Measurements from ENCODE around the gene GRXCR1. TPM values are rescaled to one million over a fixed set of nuclear protein-coding genes. Genes with fewer than 3 reads are reported as not detected.

The GRXCR1 gene
- total and polyA plus RNA-seq, 2 of the 4 experiments (the other 2 are of a cell fraction), result not detected

DNA sequence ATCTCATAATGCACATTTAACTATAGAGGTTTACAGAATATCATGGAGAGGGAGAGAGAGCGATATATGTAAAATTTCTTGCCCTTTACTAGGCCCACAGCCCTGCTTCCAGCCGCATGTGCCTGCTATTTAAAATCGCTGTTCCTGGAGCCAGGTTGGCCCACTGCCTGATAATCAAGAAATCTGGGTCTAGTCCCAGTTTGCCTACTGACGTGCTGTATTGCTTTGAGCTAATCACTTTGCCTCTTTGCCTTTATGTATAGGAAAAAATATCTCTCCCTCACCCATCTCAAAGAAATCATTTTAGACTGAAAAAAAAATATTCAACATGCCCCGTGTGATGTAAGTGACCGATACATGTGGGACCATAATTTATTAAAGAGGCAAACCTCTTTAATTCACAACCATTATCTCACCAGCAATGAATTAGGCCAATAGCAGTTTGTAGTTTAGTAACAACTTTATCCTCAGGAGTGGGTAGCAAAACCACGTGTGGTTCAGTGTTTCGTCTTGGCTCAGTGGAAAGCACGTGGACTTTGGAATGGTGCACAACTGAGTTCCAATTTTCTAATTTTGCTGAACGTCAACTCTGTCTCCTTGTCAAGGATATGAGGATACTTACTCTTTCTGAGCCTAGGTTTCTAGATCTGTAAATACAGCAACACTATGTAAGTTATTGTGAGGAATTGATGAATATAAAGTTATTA lies 62.6 kb downstream of the GRXCR1 start:
- Histone ChIP-seq H3K27ac (ENCODE audit: insufficient read depth, low read length) (no peak overlapping the region), H2AFZ (replicated peaks; ENCODE audit: low read length, poor library complexity) (no peak overlapping the region), H3K23ac (ENCODE audit: low read depth, low read length) (no peak overlapping the region), H3K4ac (ENCODE audit: low read depth, low read length) (no peak overlapping the region), H2BK120ac (ENCODE audit: low read depth, low read length) (no peak overlapping the region), H3K14ac (replicated peaks; ENCODE audit: low read depth, low read length) (no peak overlapping the region), H2AK9ac (replicated peaks; ENCODE audit: low read depth, low read length, poor library complexity) (no peak overlapping the region), H3K79me1 (ENCODE audit: low read depth in 1 of 2, low read length in 2 of 2) (no peaks in the 10 kb centered on the region), H2BK5ac (ENCODE audit: low read depth, low read length, poor library complexity, severe bottlenecking) (no peak overlapping the region), H3K9me3 (ENCODE audit: control insufficient read depth, insufficient read depth, low read length) (0 out of 2 replicates have a peak, but pooled peaks cover 6% of the 10 kb centered on the region), H3K56ac (ENCODE audit: extremely low read depth, insufficient read depth, low read length) (no peak overlapping the region), H3K27me3 (ENCODE audit: control insufficient read depth, insufficient read depth, low read length) (no peaks in the 10 kb centered on the region), H3K9ac (ENCODE audit: low read depth, low read length) (no peak overlapping the region), H2BK20ac (ENCODE audit: low read depth, low read length) (no peak overlapping the region), H2BK15ac (ENCODE audit: low read depth, low read length) (no peak overlapping the region), H4K5ac (ENCODE audit: low read depth, low read length) (no peak overlapping the region), H3K4me3 (ENCODE audit: insufficient read depth, low read depth, low read length) (no peak overlapping the region), H4K91ac (ENCODE audit: insufficient read depth, low read depth, low read length) (no peak overlapping the region), H2AK5ac (ENCODE audit: low read depth, low read length) (no peak overlapping the region), H3K36me3 (ENCODE audit: control insufficient read depth, insufficient read depth, low read length) (no peaks in the 10 kb centered on the region), H3K9me1 (ENCODE audit: insufficient read depth, low read length) (no peaks in the 10 kb centered on the region), H4K8ac (ENCODE audit: low read depth in 2 of 2, low read length in 2 of 2) (no peak overlapping the region), H3K4me2 (ENCODE audit: low read depth, low read length) (no peak overlapping the region), H4K20me1 (ENCODE audit: insufficient read depth, low read length) (no peaks in the 10 kb centered on the region), H3K4me1 (ENCODE audit: control insufficient read depth, insufficient read depth, low read length) (no peaks in the 10 kb centered on the region), H3K18ac (ENCODE audit: low read depth, low read length) (no peak overlapping the region)
- WGBS, 2 experiments (ENCODE audit: extremely low coverage in 2 of 2, insufficient read length in 1 of 2), result no CpG with 5 or more reads among the region's 10 CpGs
- CTCF ChIA-PET, result no interaction called here
- intact Hi-C loops (cut with micrococcal nuclease), result no loop called here
- POLR2A ChIA-PET (ENCODE audit: unreplicated experiment), result no interaction called here
- ATAC-seq (ENCODE audit: low read depth) (no peak), DNase-seq (no peak)
- dilution Hi-C loops (cut with HindIII; ENCODE audit: low sequenced_read_pairs, unreplicated experiment), result no loop called here
- no TSS peak for BruUV-seq (replicated peaks)
- in situ Hi-C loops (cut with MboI; ENCODE audit: low sequenced_read_pairs), result no loop called here
- TF ChIP-seq RAD21 (IDR thresholded peaks at IDR 0.05; ENCODE audit: low read length) (no peak), FOS (IDR thresholded peaks at IDR 0.05; ENCODE audit: low read depth, low read length) (no peak), BHLHE40 (IDR thresholded peaks at IDR 0.05; ENCODE audit: low read depth, low read length) (no peak), CHD1 (IDR thresholded peaks at IDR 0.05; ENCODE audit: low read depth, low read length) (no peak), RCOR1 (IDR thresholded peaks at IDR 0.05; ENCODE audit: insufficient replicate concordance, low read length) (no peak), CEBPB (IDR thresholded peaks at IDR 0.05; ENCODE audit: low read depth, low read length) (no peak), MAFK (IDR thresholded peaks at IDR 0.05; ENCODE audit: low read depth, low read length) (no peak), MAZ (IDR thresholded peaks at IDR 0.05; ENCODE audit: borderline replicate concordance, low read depth, low read length) (no peak), RFX5 (IDR thresholded peaks at IDR 0.05; ENCODE audit: low read depth, low read length) (no peak), NFE2L2 (IDR thresholded peaks at IDR 0.05; ENCODE audit: low read depth, low read length) (no peak), POLR2A (IDR thresholded peaks at IDR 0.05; ENCODE audit: low read depth, low read length) (no peak)
- TF ChIP-seq, protein P1, sequence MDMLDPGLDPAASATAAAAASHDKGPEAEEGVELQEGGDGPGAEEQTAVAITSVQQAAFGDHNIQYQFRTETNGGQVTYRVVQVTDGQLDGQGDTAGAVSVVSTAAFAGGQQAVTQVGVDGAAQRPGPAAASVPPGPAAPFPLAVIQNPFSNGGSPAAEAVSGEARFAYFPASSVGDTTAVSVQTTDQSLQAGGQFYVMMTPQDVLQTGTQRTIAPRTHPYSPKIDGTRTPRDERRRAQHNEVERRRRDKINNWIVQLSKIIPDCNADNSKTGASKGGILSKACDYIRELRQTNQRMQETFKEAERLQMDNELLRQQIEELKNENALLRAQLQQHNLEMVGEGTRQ (IDR thresholded peaks at IDR 0.05; ENCODE audit: low read depth, low read length), result no peak
- TF ChIP-seq, protein P2, sequence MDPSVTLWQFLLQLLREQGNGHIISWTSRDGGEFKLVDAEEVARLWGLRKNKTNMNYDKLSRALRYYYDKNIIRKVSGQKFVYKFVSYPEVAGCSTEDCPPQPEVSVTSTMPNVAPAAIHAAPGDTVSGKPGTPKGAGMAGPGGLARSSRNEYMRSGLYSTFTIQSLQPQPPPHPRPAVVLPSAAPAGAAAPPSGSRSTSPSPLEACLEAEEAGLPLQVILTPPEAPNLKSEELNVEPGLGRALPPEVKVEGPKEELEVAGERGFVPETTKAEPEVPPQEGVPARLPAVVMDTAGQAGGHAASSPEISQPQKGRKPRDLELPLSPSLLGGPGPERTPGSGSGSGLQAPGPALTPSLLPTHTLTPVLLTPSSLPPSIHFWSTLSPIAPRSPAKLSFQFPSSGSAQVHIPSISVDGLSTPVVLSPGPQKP (IDR thresholded peaks at IDR 0.05; ENCODE audit: borderline replicate concordance, low read depth, low read length), result no peak

Measured in IMR-90 (cell line).